Esophagus (tissue), 2 donors: ENCODE measurements around the gene DCXR. TPM values are rescaled to one million over a fixed set of nuclear protein-coding genes. Genes with fewer than 3 reads are reported as not detected.
A peak's percentile ranks its signal among the peaks of the same experiment; 100 is the strongest.

Source experiments
- H3K27ac ChIP-seq, 2 donors: one replicate each; pipeline ENCODE4 v1.5.1; 2013; ENCODE audit warnings: low read depth in 2 of 2, mild to moderate bottlenecking in 2 of 2, inconsistent platforms in 1 of 2, low read length in 1 of 2, moderate library complexity in 1 of 2
- H3K27me3 ChIP-seq, 2 donors: one replicate each; pipeline ENCODE4 v1.6.1; 2013; ENCODE audit warnings: low read length in 2 of 2, control low read depth in 1 of 2, mild to moderate bottlenecking in 1 of 2; ENCODE audit not compliant: insufficient read depth in 2 of 2, control insufficient read depth in 1 of 2
- H3K36me3 ChIP-seq, 2 donors: one replicate each; pipeline ENCODE4 v1.6.1; 2013; ENCODE audit warnings: low read length in 1 of 2; ENCODE audit not compliant: control insufficient read depth in 2 of 2, insufficient read depth in 2 of 2
- H3K4me1 ChIP-seq, 2 donors: one replicate each; pipeline ENCODE4 v1.6.1; 2013; ENCODE audit warnings: low read length in 1 of 2; ENCODE audit not compliant: control insufficient read depth in 2 of 2, insufficient read depth in 2 of 2
- H3K4me3 ChIP-seq, 2 donors: one replicate each; pipeline ENCODE4 v1.5.1; 2013; ENCODE audit warnings: low read length in 2 of 2, mild to moderate bottlenecking in 2 of 2, low read depth in 1 of 2, moderate library complexity in 1 of 2
- H3K9me3 ChIP-seq, 2 donors: one replicate each; pipeline ENCODE4 v1.6.1; 2013; ENCODE audit warnings: mild to moderate bottlenecking in 2 of 2, low read depth in 1 of 2, low read length in 1 of 2, moderate library complexity in 1 of 2; ENCODE audit not compliant: control insufficient read depth in 2 of 2, insufficient read depth in 1 of 2
- WGBS, 2 donors: extraction: QIAGEN DNeasy Blood & Tissue Kit; methylation state at CpG; one replicate each; pipeline ENCODE4 v1.1.7; 2013; 5-methylcytosine and 5-hydroxymethylcytosine counted together
- polyA plus RNA-seq, 2 donors: library from polyadenylated mRNA; stranded (reverse); fragments of 200-250 nt; gene quantifications; one replicate each; pipeline ENCODE4 v1.2.3, GENCODE V29; 2013
- donor health status: healthy with polysubstance abuse.
- donor health status: Bipolar disorder and iron deficiency.

Gene DCXR
- polyA plus RNA-seq, 2 donors: 136 to 145 TPM

GRCh38 chr17:82073446-82073845 lies 35.9 kb upstream of the DCXR start:
- Histone ChIP-seq H3K27ac (no peak overlapping the region), H3K9me3 (no peaks in the 10 kb centered on the region), H3K4me1 (no peaks in the 10 kb centered on the region), H3K4me3 (no peak overlapping the region), H3K36me3 (peaks cover 0 to 1% of the 10 kb centered on the region in 2 donors), H3K27me3 (no peaks in the 10 kb centered on the region)
- WGBS, 2 donors: 54 to 66% methylated on average over 9 of the region's 9 CpGs

- H3K4me1 ChIP-seq: no peaks in the 10 kb centered on the region
- no peaks in the 10 kb centered on the region for H3K36me3 ChIP-seq
- H3K4me3 ChIP-seq: no peak overlapping the region
- no peaks in the 10 kb centered on the region for H3K27me3 ChIP-seq
- no peaks in the 10 kb centered on the region for H3K9me3 ChIP-seq
- H3K27ac ChIP-seq: peak overlapping the region in 1 of 2 donors; percentile 19
- WGBS, 2 donors: 76 to 80% methylated on average over 6 of the region's 6 CpGs
Observed at GRCh38 chr17:82072827-82073226, 35.3 kb upstream of the DCXR start.

DNA sequence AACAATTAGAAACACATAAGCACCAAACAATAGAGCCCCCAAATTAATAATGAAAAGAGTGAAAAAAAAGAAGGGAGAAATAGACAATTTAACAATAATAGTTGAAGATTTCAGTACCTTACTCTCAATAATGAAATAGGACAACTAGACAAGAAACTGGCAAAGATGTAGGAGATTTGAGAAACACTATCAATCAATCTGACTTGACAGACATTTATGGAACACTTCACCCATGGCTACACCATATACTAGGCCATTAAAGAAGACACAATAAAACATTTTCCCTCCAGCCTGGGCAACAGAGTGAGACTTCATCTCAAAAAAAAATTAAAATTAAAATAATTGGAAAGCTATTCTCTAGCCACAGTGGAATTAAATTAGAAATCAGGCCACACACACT lies 33.1 kb upstream of the DCXR start:
- Histone ChIP-seq H3K4me1 (peaks cover 3% of the 10 kb centered on the region in 2 donors), H3K36me3 (no peaks in the 10 kb centered on the region), H3K9me3 (no peaks in the 10 kb centered on the region), H3K4me3 (no peak overlapping the region), H3K27me3 (no peaks in the 10 kb centered on the region), H3K27ac (no peak overlapping the region)

DNA sequence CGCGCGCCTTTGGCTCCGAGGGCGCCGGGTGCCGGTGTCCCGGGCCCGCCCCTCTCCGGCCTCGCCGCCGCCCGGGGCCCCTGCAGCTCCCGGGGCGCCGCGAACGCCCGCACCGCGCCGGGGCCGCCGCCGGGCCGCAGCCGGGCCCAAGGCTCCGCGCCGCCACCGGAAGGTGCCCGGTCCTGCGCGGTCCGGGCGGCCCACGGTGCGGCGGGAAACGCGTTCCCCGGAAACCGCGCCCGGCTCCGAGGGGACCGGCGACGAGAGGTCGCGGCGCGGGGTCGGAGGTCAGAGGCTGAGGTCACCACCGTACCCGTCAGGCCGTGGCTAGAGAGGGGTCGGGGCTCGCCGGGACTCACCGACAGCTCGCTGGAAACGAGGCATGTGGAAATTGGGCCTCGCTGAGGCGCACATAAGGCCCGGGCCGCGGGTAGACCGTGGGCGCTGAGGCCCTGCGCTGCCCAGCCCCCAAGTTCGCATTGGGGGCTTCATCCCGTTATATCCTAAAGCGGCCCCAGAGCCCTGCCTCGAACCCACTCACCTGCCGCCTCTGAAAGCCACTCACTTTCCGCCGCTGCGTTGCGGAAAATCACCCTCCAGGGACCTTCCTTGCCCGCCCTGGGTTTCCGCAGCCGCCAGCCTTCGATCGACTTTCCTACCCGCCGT lies 28.3 kb upstream of the DCXR start, which contains the start of gene DUS1L:
Gene DUS1L, minus strand, starts transcription at position 167 of the 666 bp plus-strand sequence. CDS start 745 bp downstream, outside the sequence.
- no peaks in the 10 kb centered on the region for H3K27me3 ChIP-seq
- H3K36me3 ChIP-seq: peaks cover 3 to 28% of the 10 kb centered on the region in 2 donors
- H3K9me3 ChIP-seq: no peaks in the 10 kb centered on the region
- H3K4me1 ChIP-seq: peaks cover 3 to 13% of the 10 kb centered on the region in 2 donors
- 10 to 18% methylated on average over 55 to 88 of the region's 88 CpGs for WGBS, 2 donors
- H3K4me3 ChIP-seq: peak within 1 kb of the TSS; percentile 76 to 86
- peak within 1 kb of the TSS; percentile 79 to 92 for H3K27ac ChIP-seq

DNA sequence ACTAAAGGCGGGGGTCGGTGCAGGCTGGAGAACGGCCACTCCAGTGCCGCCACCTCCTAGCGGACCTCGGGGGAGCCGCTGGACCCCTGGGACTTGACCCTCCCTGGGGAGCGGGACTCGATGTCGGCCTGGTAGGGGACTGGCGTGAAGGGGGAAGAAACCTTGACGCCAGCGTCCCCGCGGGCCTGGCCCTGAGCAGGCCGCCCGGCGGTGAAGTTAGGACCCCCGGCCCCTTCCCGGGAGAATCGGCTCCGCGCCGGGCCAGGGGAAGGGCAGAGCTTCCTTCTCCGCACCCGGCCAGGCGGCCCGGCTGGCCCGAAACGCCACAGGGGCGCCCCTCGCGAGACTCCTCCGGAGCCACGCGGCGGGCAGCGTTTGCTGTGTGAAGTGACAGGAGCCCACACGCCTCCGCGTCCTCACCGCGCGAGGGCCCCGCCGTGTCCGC lies 27.7 kb upstream of the DCXR start:
- 1 to 3% methylated on average over 24 to 47 of the region's 47 CpGs for WGBS, 2 donors
- Histone ChIP-seq H3K36me3 (peaks cover 5 to 33% of the 10 kb centered on the region in 2 donors), H3K27ac (peak overlapping the region; percentile 45 to 79), H3K9me3 (no peaks in the 10 kb centered on the region), H3K27me3 (no peaks in the 10 kb centered on the region), H3K4me1 (peaks cover 3 to 13% of the 10 kb centered on the region in 2 donors), H3K4me3 (peak overlapping the region; percentile 76 to 86)

DNA sequence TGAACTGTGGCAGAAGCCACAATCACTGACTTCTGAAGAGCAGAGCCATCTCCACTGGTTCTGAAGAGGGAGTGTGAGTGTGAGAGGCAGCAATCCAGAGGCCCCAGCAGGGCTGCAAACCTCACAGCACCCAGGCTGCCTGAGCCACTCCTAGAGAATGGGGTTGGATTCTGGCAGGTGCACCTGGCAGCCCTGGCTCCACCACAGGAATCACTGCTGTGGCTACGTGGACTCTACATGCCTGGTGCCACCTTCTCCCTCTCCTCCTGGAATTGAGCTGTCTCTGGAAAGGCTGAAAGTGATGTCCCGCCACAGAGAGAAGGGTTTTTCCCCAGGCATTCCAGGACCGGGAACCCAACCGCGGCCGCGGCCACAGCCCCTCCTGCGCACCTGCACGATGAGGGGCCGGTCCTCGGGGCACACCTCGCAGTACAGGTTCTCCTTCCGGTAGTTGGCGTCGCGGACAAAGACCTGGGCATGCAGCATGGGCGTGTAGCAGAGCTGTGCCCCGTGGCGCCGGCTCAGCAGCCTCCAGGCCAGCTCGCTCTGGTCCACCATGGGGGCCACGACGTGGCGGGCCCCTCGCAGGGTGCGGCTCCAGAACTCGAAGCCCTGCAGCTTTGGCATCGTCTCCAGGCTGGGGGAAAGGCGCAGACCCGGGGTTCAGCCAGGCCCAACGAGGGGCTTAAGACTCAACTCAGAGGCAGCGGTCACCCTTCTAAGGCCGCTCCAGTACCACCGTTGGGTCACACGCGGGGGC lies 27.1 kb upstream of the DCXR start:
- H3K36me3 ChIP-seq: peaks cover 11 to 39% of the 10 kb centered on the region in 2 donors
- WGBS, 2 donors: 17 to 26% methylated on average over 36 of the region's 36 CpGs
- peaks cover 3 to 13% of the 10 kb centered on the region in 2 donors for H3K4me1 ChIP-seq
- H3K4me3 ChIP-seq: peak overlapping the region; percentile 76 to 86
- no peaks in the 10 kb centered on the region for H3K27me3 ChIP-seq
- H3K9me3 ChIP-seq: no peaks in the 10 kb centered on the region
- H3K27ac ChIP-seq: peak overlapping the region; percentile 45 to 79

- Histone ChIP-seq H3K27ac (peak overlapping the region in 1 of 2 donors; percentile 12), H3K36me3 (peaks cover 12 to 48% of the 10 kb centered on the region in 2 donors), H3K4me3 (no peak overlapping the region), H3K9me3 (no peaks in the 10 kb centered on the region), H3K27me3 (no peaks in the 10 kb centered on the region), H3K4me1 (peaks cover 3 to 13% of the 10 kb centered on the region in 2 donors)
- 71 to 72% methylated on average over 20 of the region's 20 CpGs for WGBS, 2 donors
Observed at GRCh38 chr17:82063424-82064415, 26.2 kb upstream of the DCXR start.

- H3K36me3 ChIP-seq: peaks cover 12 to 55% of the 10 kb centered on the region in 2 donors
- H3K4me1 ChIP-seq: peaks cover 3 to 13% of the 10 kb centered on the region in 2 donors
- 90 to 92% methylated on average over 9 of the region's 9 CpGs for WGBS, 2 donors
- H3K9me3 ChIP-seq: no peaks in the 10 kb centered on the region
- no peaks in the 10 kb centered on the region for H3K27me3 ChIP-seq
- H3K27ac ChIP-seq: no peak overlapping the region
- no peak overlapping the region for H3K4me3 ChIP-seq
Observed at GRCh38 chr17:82062984-82063368, 25.5 kb upstream of the DCXR start.
